Trophoblast cell (in vitro differentiated cells and primary cell): ENCODE results near the gene CTXN1.

Experiments
- DNase-seq, 2 donors: peaks; one replicate each; pipeline ENCODE4 v3.0.0-alpha.2; 2016
- H2AFZ ChIP-seq: 2 replicates; pipeline ENCODE4 v1.6.1; 2013; ENCODE audit warnings: low read length, moderate library complexity, mild to moderate bottlenecking; ENCODE audit not compliant: insufficient read depth, poor library complexity
- H2AK5ac ChIP-seq: 2 replicates; pipeline ENCODE4 v1.6.1; 2013; ENCODE audit warnings: mild to moderate bottlenecking, low read length
- H2BK120ac ChIP-seq: 2 replicates; pipeline ENCODE4 v1.6.1; 2013; ENCODE audit warnings: low read length, mild to moderate bottlenecking, moderate library complexity; ENCODE audit not compliant: insufficient read depth, poor library complexity
- H2BK12ac ChIP-seq: 2 replicates; pipeline ENCODE4 v1.6.1; 2013; ENCODE audit warnings: mild to moderate bottlenecking, low read length, moderate library complexity
- H2BK5ac ChIP-seq: 2 replicates; pipeline ENCODE4 v1.6.1; 2013; ENCODE audit warnings: low read length, low read depth, moderate library complexity, mild to moderate bottlenecking; ENCODE audit not compliant: poor library complexity
- H3K14ac ChIP-seq: 2 replicates; pipeline ENCODE4 v1.6.1; 2013; ENCODE audit warnings: mild to moderate bottlenecking, low read length
- H3K18ac ChIP-seq: 2 replicates; pipeline ENCODE4 v1.6.1; 2013; ENCODE audit warnings: mild to moderate bottlenecking, low read length
- H3K23ac ChIP-seq: 2 replicates; pipeline ENCODE4 v1.6.1; 2013; ENCODE audit warnings: low read length
- H3K27ac ChIP-seq: 2 replicates; pipeline ENCODE4 v1.5.1; 2013; ENCODE audit warnings: low read depth, mild to moderate bottlenecking, inconsistent platforms, low read length, moderate library complexity
- H3K27me3 ChIP-seq: 2 replicates; pipeline ENCODE4 v1.6.1; 2013; ENCODE audit warnings: inconsistent platforms, mild to moderate bottlenecking, low read length, moderate library complexity; ENCODE audit not compliant: insufficient read depth
- H3K36me3 ChIP-seq, 2 experiments: 1 replicate in 1 of 2; 2 replicates in 1 of 2; pipeline ENCODE4 v1.6.1; 2013; ENCODE audit warnings: low read length in 2 of 2, mild to moderate bottlenecking in 2 of 2, moderate library complexity in 1 of 2; ENCODE audit not compliant: insufficient read depth in 2 of 2, control insufficient read depth in 1 of 2
- H3K4ac ChIP-seq: 2 replicates; pipeline ENCODE4 v1.6.1; 2013; ENCODE audit warnings: low read depth, mild to moderate bottlenecking, low read length, moderate library complexity
- H3K4me1 ChIP-seq, 2 experiments: 1 replicate in 1 of 2; 2 replicates in 1 of 2; pipeline ENCODE4 v1.6.1; 2013; ENCODE audit warnings: low read length in 2 of 2, mild to moderate bottlenecking in 2 of 2, moderate library complexity in 1 of 2; ENCODE audit not compliant: insufficient read depth in 2 of 2, control insufficient read depth in 1 of 2
- H3K4me2 ChIP-seq: 2 replicates; pipeline ENCODE4 v1.6.1; 2013; ENCODE audit warnings: inconsistent platforms, mild to moderate bottlenecking, low read length, moderate library complexity
- H3K4me3 ChIP-seq: 2 replicates; pipeline ENCODE4 v1.5.1; 2013; ENCODE audit warnings: mild to moderate bottlenecking, low read depth, low read length, inconsistent platforms
- H3K79me1 ChIP-seq: one replicate; pipeline ENCODE4 v1.6.1; 2013; ENCODE audit warnings: low read length
- H3K79me2 ChIP-seq: 2 replicates; pipeline ENCODE4 v1.6.1; 2013; ENCODE audit warnings: low read length, mild to moderate bottlenecking; ENCODE audit not compliant: control insufficient read depth, insufficient read depth, poor library complexity
- H3K9ac ChIP-seq: 2 replicates; pipeline ENCODE4 v1.6.1; 2013; ENCODE audit warnings: mild to moderate bottlenecking, low read length
- H3K9me3 ChIP-seq: 2 replicates; pipeline ENCODE4 v1.6.1; 2013; ENCODE audit warnings: low read depth, mild to moderate bottlenecking, control low read depth, inconsistent platforms, low read length; ENCODE audit not compliant: insufficient read depth
- H4K12ac ChIP-seq: 2 replicates; pipeline ENCODE4 v1.6.1; 2013; ENCODE audit warnings: low read depth, mild to moderate bottlenecking, low read length, moderate library complexity
- H4K8ac ChIP-seq: 2 replicates; pipeline ENCODE4 v1.6.1; 2013; ENCODE audit warnings: low read depth, mild to moderate bottlenecking, low read length, moderate library complexity
- H4K91ac ChIP-seq: one replicate; pipeline ENCODE4 v1.6.1; 2013; ENCODE audit warnings: low read depth, mild to moderate bottlenecking, low read length, moderate library complexity
- WGBS: extraction: QIAGEN DNeasy Blood & Tissue Kit; methylation state at CpG from one replicate; pipeline ENCODE4 v1.1.7; 2013; ENCODE audit warnings: missing lambda C conversion rate; ENCODE audit not compliant: insufficient read length, insufficient coverage; ENCODE audit errors: extremely low coverage; 5-methylcytosine and 5-hydroxymethylcytosine counted together

CTXN1 gene

DNA sequence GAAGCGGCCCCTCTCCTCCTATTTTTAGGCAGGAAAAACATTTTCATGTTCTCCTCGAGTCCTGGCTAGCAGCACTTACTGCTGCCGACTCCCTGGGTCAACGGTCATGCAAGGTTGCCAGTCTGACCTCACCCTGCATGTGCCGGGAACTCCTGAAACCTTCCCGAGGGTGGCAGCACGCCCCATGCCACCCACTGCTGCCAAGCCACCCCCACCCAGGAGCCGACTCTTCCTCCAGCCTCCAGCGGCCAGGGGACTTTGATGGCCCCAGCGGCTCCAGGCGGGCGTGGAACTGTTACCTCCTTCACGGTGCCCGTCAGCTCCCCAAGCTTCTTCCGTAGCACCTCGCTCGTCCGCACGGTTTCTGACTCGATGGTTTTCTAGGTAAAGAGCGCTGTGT is 8.8 kb upstream of the CTXN1 start:
- WGBS = no CpG with 5 or more reads among the region's 21 CpGs
- no peaks in the 10 kb centered on the region for H3K79me2 ChIP-seq
- H2AFZ ChIP-seq = no peak overlapping the region

DNA sequence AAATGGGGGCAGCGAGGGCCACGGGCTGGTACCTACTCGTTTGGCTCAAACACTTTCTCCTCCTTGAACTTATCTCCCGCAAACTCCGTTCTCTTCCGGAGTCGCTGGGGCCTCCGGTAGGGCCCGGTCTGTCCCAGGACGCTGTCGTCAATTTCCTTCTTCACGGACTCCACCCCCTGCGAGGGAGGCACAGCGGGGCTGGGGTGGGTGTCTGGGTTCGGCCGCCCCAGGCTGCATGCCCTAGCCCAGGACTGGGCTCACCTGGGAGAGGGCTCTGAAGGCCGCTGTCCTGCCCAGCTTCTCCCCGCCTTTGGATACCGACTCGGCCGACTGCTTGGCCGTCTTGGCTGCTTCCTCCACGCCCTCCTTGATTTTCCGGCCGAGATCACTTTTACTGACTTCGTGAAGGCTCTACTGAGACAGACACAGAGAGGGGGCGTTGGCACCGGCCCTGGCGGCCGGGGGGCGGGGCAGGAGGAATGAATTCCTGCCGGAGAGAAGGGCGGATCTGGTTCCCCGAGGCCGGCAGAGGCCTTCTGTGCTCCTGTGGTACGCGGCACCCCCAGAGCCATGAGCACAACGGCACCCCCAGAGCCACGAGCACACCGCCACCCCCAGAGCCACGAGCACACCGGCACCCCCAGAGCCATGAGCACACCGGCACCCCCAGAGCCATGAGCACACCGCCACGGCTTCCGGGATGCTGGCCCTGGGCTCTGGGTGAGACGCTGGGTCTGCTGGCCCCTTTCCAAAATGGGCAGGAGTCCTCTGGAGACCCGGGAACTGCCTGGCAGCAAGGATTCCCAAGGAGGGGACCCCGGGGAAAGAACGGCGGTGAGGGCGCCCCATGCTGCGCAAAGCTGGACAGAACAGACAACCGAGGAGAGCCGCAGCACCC is 8.1 kb upstream of the CTXN1 start:
- no peak overlapping the region for H4K91ac ChIP-seq
- H3K27ac ChIP-seq = no peak overlapping the region
- no peak overlapping the region for H3K9ac ChIP-seq
- H2BK5ac ChIP-seq = no peak overlapping the region
- no peak overlapping the region for H2AK5ac ChIP-seq
- H3K27me3 ChIP-seq = no peaks in the 10 kb centered on the region
- no peak for DNase-seq
- no peak overlapping the region for H3K4me3 ChIP-seq
- H3K79me1 ChIP-seq = no peaks in the 10 kb centered on the region
- H3K23ac ChIP-seq = no peak overlapping the region
- H3K4me1 ChIP-seq = peaks cover 3 to 4% of the 10 kb centered on the region in 2 experiments
- H4K12ac ChIP-seq = no peak overlapping the region
- no peak overlapping the region for H4K8ac ChIP-seq
- H2AFZ ChIP-seq = no peak overlapping the region
- no CpG with 5 or more reads among the region's 55 CpGs for WGBS
- H3K79me2 ChIP-seq = no peaks in the 10 kb centered on the region
- H3K36me3 ChIP-seq = peaks cover 71 to 77% of the 10 kb centered on the region in 2 experiments
- no peak overlapping the region for H2BK120ac ChIP-seq
- H3K18ac ChIP-seq = no peak overlapping the region
- no peak overlapping the region for H3K4ac ChIP-seq
- no peak overlapping the region for H2BK12ac ChIP-seq
- no peaks in the 10 kb centered on the region for H3K9me3 ChIP-seq
- no peak overlapping the region for H3K4me2 ChIP-seq
- no peak overlapping the region for H3K14ac ChIP-seq

More for the DNA sequence above, 8.8 kb upstream of the CTXN1 start:
- H3K79me1 ChIP-seq = no peaks in the 10 kb centered on the region
- no peak for DNase-seq
- no peak overlapping the region for H3K23ac ChIP-seq
- no peak overlapping the region for H3K4ac ChIP-seq
- no peak overlapping the region for H2BK120ac ChIP-seq
- H3K27ac ChIP-seq = no peak overlapping the region
- H3K4me1 ChIP-seq = no peaks in the 10 kb centered on the region
- H2BK5ac ChIP-seq = no peak overlapping the region
- no peak overlapping the region for H4K8ac ChIP-seq
- no peak overlapping the region for H4K12ac ChIP-seq
- H3K27me3 ChIP-seq = no peaks in the 10 kb centered on the region
- H3K9ac ChIP-seq = no peak overlapping the region
- no peak overlapping the region for H4K91ac ChIP-seq
- peaks cover 73 to 80% of the 10 kb centered on the region in 2 experiments for H3K36me3 ChIP-seq
- no peak overlapping the region for H3K4me2 ChIP-seq
- no peak overlapping the region for H3K18ac ChIP-seq
- H3K9me3 ChIP-seq = no peaks in the 10 kb centered on the region
- no peak overlapping the region for H2AK5ac ChIP-seq
- H3K4me3 ChIP-seq = no peak overlapping the region
- H3K14ac ChIP-seq = no peak overlapping the region
- H2BK12ac ChIP-seq = no peak overlapping the region

DNA sequence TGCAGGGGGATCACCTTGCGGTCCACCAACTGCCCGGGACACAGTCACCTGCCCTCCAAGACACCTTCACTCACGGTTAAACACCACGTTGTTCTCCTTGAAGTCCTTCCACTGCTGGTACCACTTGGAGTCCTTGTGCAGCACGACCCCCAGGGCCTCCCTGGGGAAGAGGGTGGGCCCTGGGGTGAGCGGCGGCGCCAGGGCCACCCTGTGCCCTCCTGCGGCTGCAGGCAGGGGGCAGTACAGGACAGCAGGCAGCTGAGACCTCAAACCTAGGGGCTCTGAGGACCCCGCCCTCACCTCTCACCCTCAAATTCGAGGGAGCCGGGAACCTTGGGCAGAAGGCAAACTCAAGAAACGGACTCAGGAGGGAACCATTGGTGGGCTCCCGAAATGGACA is 7.5 kb upstream of the CTXN1 start:
- Histone ChIP-seq H3K4me1 (peaks cover 5 to 7% of the 10 kb centered on the region in 2 experiments), H3K79me1 (no peaks in the 10 kb centered on the region), H3K4me3 (no peak overlapping the region), H2BK120ac (no peak overlapping the region), H2BK12ac (no peak overlapping the region), H3K18ac (no peak overlapping the region), H4K8ac (no peak overlapping the region), H3K79me2 (no peaks in the 10 kb centered on the region), H2BK5ac (no peak overlapping the region), H3K9me3 (no peaks in the 10 kb centered on the region), H3K9ac (no peak overlapping the region), H3K4me2 (no peak overlapping the region), H2AK5ac (no peak overlapping the region), H3K23ac (no peak overlapping the region), H3K27me3 (no peaks in the 10 kb centered on the region), H3K14ac (no peak overlapping the region), H2AFZ (no peak overlapping the region), H3K27ac (no peak overlapping the region), H3K4ac (no peak overlapping the region), H4K91ac (no peak overlapping the region), H4K12ac (no peak overlapping the region), H3K36me3 (peaks cover 68 to 75% of the 10 kb centered on the region in 2 experiments)
- no peak for DNase-seq
- no CpG with 5 or more reads among the region's 14 CpGs for WGBS

GRCh38 chr19:7932930-7933300 is 7.0 kb upstream of the CTXN1 start:
- Histone ChIP-seq H3K9ac (no peak overlapping the region), H4K8ac (no peak overlapping the region), H3K9me3 (no peaks in the 10 kb centered on the region), H3K79me2 (no peaks in the 10 kb centered on the region), H2BK120ac (no peak overlapping the region), H3K18ac (no peak overlapping the region), H3K79me1 (no peaks in the 10 kb centered on the region), H3K4ac (no peak overlapping the region), H2BK5ac (no peak overlapping the region), H3K4me1 (peaks cover 5 to 7% of the 10 kb centered on the region in 2 experiments), H2AFZ (no peak overlapping the region), H4K91ac (no peak overlapping the region), H3K23ac (no peak overlapping the region), H3K27ac (no peak overlapping the region), H3K4me3 (no peak overlapping the region), H2AK5ac (no peak overlapping the region), H2BK12ac (no peak overlapping the region), H3K14ac (no peak overlapping the region), H3K4me2 (no peak overlapping the region), H3K36me3 (peaks cover 68 to 74% of the 10 kb centered on the region in 2 experiments), H3K27me3 (no peaks in the 10 kb centered on the region), H4K12ac (no peak overlapping the region)
- DNase-seq = no peak
- no CpG with 5 or more reads among the region's 10 CpGs for WGBS
